Uterus (tissue), 2 donors: ENCODE results near the gene TMEM260.

Source experiments
- CTCF ChIP-seq, 4 experiments: fragments of 200-600 bp in 2 of 4; fragments of 450-650 bp in 2 of 4; sonication (generic) in 2 of 4; IDR thresholded peaks; one replicate each; pipeline ENCODE4 v1.5.1; 2016 to 2019; ENCODE audit warnings: antibody characterized with exemption in 4 of 4, mild to moderate bottlenecking in 2 of 4, moderate library complexity in 1 of 4
- POLR2A ChIP-seq, 2 donors: fragments of 450-650 bp; IDR thresholded peaks; one replicate each; pipeline ENCODE4 v1.6.1; 2016; ENCODE audit warnings: antibody characterized with exemption in 2 of 2, mild to moderate bottlenecking in 1 of 2, moderate library complexity in 1 of 2

GRCh38 chr14:56603648-56604047 is 24.1 kb downstream of the TMEM260 start:
- TF ChIP-seq CTCF (IDR thresholded peaks at IDR 0.05): no peak
- TF ChIP-seq POLR2A (IDR thresholded peaks at IDR 0.05): no peak
